Gastroesophageal sphincter (tissue), 4 donors: ENCODE results near the gene CLCN1. TPM values are rescaled to one million over a fixed set of nuclear protein-coding genes. Genes with fewer than 3 reads are reported as not detected.
"Not testable (repeated sequence)": the region's sequence is repeated elsewhere in the genome, so short reads cannot be mapped to it uniquely, and the experiment has no call there.

ENCODE experiments used
- ATAC-seq: fragments of 150-250 bp; one replicate; pipeline ENCODE4 v1.9.1; 2016; ENCODE audit warnings: mild to moderate bottlenecking, moderate library complexity
- H3K27ac ChIP-seq, 4 donors: fragments of 200-600 bp; sonication (generic) in 3 of 4; 1 replicate in 3 of 4; 2 replicates in 1 of 4; pipeline ENCODE4 v1.5.1; 2016 to 2019
- H3K27me3 ChIP-seq: fragments of 200-600 bp; sonication (generic); one replicate; pipeline ENCODE4 v1.5.1; 2019
- H3K36me3 ChIP-seq, 2 donors: fragments of 200-600 bp; sonication (generic); one replicate each; pipeline ENCODE4 v1.5.1; 2019; ENCODE audit warnings: control low read depth in 1 of 2
- H3K4me1 ChIP-seq, 3 donors: fragments of 200-600 bp; sonication (generic); 1 replicate in 2 of 3; 2 replicates in 1 of 3; pipeline ENCODE4 v1.5.1; 2016 to 2019; ENCODE audit warnings: control low read depth in 2 of 3
- H3K4me3 ChIP-seq, 2 donors: fragments of 200-600 bp; sonication (generic); one replicate each; pipeline ENCODE4 v1.5.1; 2019; ENCODE audit warnings: mild to moderate bottlenecking in 1 of 2, moderate library complexity in 1 of 2
- H3K9me3 ChIP-seq, 3 donors: fragments of 200-600 bp; sonication (generic); one replicate each; pipeline ENCODE4 v1.5.1; 2017 to 2019; ENCODE audit warnings: control low read depth in 2 of 3
- EP300 ChIP-seq: sonication (generic); formaldehyde crosslinking; IDR thresholded peaks from one replicate; pipeline ENCODE4 v1.6.1; 2017; ENCODE audit warnings: antibody characterized with exemption, mild to moderate bottlenecking
- POLR2A ChIP-seq, 2 donors: fragments of 450-650 bp; IDR thresholded peaks; one replicate each; pipeline ENCODE4 v1.6.1; 2017; ENCODE audit warnings: antibody characterized with exemption in 2 of 2, mild to moderate bottlenecking in 2 of 2, moderate library complexity in 1 of 2
- POLR2AphosphoS5 ChIP-seq: sonication (generic); formaldehyde crosslinking; IDR thresholded peaks from one replicate; pipeline ENCODE4 v1.6.1; 2017; ENCODE audit warnings: antibody characterized with exemption
- WGBS, 2 donors: methylation state at CpG; one replicate each; pipeline ENCODE4 v1.1.5; 2018; ENCODE audit warnings: low coverage in 1 of 2; 5-methylcytosine and 5-hydroxymethylcytosine counted together
- total RNA-seq, 4 donors: library from RNA; depleted of rRNA; stranded (reverse); fragments of >200 nt; gene quantifications; one replicate each; pipeline ENCODE4 v1.1.0, GENCODE V29; 2016
- TF ChIP-seq, protein P1 (sequence below), 4 experiments: fragments of 200-600 bp in 2 of 4; fragments of 450-650 bp in 2 of 4; sonication (generic) in 1 of 4; IDR thresholded peaks; one replicate each; pipeline ENCODE4 v1.5.1; 2017 to 2019; ENCODE audit warnings: antibody characterized with exemption in 4 of 4, mild to moderate bottlenecking in 2 of 4, moderate library complexity in 2 of 4

Gene CLCN1
- total RNA-seq, 4 donors from 2014 or later = not detected

DNA sequence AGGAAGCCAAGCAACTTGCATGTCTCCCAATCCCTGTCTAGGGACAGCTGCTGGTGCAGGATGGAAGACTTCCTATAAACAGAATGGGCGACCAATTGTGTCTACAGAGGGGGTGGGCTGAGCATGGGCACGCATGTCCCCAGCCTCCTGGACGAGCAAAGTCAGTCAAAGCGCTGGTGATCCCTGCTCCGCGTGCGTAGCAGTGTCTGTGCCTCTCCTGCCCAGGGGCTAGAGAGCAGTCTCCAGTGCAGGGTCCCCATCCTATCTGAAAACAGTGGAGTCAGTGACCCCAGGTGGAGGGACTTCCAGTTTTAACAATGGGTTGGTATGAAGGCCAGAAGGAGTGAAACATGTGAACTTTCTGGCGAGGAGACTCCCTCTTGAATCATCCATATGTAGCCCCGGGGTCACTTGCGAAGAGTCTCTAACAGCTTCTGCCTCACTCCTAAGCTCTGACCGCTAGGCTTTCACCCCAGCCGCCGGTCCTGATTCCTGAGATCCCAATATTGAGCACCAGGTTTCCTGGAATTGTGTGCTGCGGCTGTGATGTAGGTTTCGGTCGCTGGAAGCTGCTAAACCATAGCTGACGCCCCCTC is 28.5 kb upstream of the CLCN1 start:
- 60 to 93% methylated on average over 7 to 8 of the region's 17 CpGs for WGBS, 2 donors
- TF ChIP-seq POLR2A (IDR thresholded peaks at IDR 0.05) (peak in 1 of 2 donors; percentile 13), EP300 (no peak)
- Histone ChIP-seq H3K27me3 (no peaks in the 10 kb centered on the region), H3K36me3 (peaks cover 0 to 10% of the 10 kb centered on the region in 2 donors), H3K27ac (peak overlapping the region; percentile 5 to 92 (median 90)), H3K4me1 (peaks cover 0 to 37% (median 15%) of the 10 kb centered on the region in 3 donors), H3K9me3 (no peaks in the 10 kb centered on the region), H3K4me3 (peak overlapping the region; percentile 54 to 79)
- ATAC-seq = no peak

DNA sequence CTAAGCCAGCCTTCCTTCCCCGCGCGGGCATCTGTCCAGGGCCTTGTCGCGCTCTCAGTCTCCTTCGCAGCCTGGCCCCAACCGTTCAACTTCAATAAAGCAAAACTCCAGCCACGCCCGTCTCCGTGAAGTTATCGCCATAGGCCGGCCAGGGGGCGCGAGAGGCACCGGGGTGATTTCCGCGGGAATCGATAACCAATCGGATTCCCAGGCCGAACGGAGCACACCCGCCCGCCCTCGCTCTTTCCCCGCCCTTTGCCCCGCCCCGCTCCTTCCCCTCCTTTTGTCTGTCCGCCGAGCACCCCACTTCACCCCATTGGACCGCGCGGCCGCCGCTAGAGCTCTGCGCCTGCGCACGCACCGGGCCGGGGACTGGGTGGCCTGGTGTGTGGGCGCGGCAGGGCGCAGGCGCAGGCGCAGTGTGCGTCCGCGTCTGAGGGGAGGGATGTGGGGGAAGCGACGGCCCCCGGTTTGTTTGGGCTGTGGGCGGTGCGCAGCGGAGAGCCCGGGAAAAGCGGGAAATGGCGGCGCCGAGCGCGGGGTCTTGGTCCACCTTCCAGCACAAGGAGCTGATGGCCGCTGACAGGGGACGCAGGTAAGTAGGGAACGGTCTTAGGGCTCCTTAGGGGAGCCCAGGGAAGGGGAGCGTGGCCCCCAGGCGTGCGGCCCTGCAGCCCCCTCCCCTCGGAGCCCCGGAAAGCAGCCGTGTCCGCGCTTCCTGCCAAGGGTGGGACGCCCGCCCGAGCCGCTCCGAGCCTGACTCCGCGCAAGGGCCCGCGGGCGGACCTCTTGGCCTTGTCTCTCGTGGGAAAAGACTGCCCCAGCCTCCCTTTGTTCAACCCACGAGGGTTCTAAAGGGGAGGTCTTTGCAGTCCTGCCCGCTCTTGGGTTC is 27.7 kb upstream of the CLCN1 start, which contains the start of gene CASP2:
TSS of gene CASP2 (plus strand) at position 417 of the 892 bp plus-strand sequence. CDS start at position 522, 105 bp downstream.
- Histone ChIP-seq H3K4me1 (peaks cover 0 to 37% (median 15%) of the 10 kb centered on the region in 3 donors), H3K9me3 (no peaks in the 10 kb centered on the region), H3K27me3 (no peaks in the 10 kb centered on the region), H3K36me3 (peaks cover 0 to 17% of the 10 kb centered on the region in 2 donors), H3K27ac (peak within 1 kb of the TSS; percentile 45 to 92 (median 90)), H3K4me3 (peak within 1 kb of the TSS; percentile 54 to 79)
- 3% methylated on average over 22 of the region's 84 CpGs; no CpG with 5 or more reads in 1 of the 2 donors for WGBS, 2 donors
- peak; percentile 98 for ATAC-seq
- TF ChIP-seq POLR2AphosphoS5 (peak; percentile 64), EP300 (no peak), POLR2A (IDR thresholded peaks at IDR 0.05) (peak; percentile 46 to 64)
- TF ChIP-seq, protein P1, sequence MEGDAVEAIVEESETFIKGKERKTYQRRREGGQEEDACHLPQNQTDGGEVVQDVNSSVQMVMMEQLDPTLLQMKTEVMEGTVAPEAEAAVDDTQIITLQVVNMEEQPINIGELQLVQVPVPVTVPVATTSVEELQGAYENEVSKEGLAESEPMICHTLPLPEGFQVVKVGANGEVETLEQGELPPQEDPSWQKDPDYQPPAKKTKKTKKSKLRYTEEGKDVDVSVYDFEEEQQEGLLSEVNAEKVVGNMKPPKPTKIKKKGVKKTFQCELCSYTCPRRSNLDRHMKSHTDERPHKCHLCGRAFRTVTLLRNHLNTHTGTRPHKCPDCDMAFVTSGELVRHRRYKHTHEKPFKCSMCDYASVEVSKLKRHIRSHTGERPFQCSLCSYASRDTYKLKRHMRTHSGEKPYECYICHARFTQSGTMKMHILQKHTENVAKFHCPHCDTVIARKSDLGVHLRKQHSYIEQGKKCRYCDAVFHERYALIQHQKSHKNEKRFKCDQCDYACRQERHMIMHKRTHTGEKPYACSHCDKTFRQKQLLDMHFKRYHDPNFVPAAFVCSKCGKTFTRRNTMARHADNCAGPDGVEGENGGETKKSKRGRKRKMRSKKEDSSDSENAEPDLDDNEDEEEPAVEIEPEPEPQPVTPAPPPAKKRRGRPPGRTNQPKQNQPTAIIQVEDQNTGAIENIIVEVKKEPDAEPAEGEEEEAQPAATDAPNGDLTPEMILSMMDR (IDR thresholded peaks at IDR 0.05) = peak in 2 of 4 experiments; percentile 42 to 54

- Histone ChIP-seq H3K27me3 (no peaks in the 10 kb centered on the region), H3K4me3 (peak overlapping the region; percentile 54 to 79), H3K9me3 (no peaks in the 10 kb centered on the region), H3K36me3 (peaks cover 0 to 24% of the 10 kb centered on the region in 2 donors), H3K27ac (peak overlapping the region; percentile 45 to 92 (median 90)), H3K4me1 (peaks cover 0 to 37% (median 15%) of the 10 kb centered on the region in 3 donors)
- no peak for TF ChIP-seq POLR2AphosphoS5
- no peak for TF ChIP-seq POLR2A (IDR thresholded peaks at IDR 0.05)
- no peak for TF ChIP-seq EP300
- no peak for ATAC-seq
- WGBS, 2 donors = 0% methylated on average over 7 to 11 of the region's 11 CpGs
Observed at GRCh38 chr7:143288836-143289235, 27.1 kb upstream of the CLCN1 start.

DNA sequence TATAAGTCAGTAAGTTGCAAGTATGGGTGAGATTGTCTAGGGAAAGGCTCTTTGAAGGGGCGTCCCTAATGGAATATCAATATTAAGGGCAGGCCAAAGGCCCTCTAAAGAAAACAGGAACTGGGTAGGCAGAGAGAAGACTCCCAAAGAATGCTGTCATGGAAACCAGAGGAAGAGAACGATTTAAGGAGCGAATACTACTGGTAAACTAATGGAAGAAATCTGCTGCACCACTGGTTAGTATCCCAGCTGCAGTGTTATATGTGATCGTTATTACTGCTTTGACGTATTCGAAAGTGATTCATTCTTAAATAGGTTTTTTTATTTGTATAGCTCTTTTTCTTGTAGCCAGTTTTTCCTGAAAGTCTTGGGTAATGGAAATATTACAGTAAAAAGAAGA is 26.5 kb upstream of the CLCN1 start:
- Histone ChIP-seq H3K4me3 (peak overlapping the region; percentile 54 to 79), H3K27me3 (no peaks in the 10 kb centered on the region), H3K36me3 (peaks cover 2 to 30% of the 10 kb centered on the region in 2 donors), H3K9me3 (no peaks in the 10 kb centered on the region), H3K4me1 (peaks cover 0 to 37% (median 15%) of the 10 kb centered on the region in 3 donors), H3K27ac (peak overlapping the region in 3 of 4 donors; percentile 90 to 92 (median 91))
- WGBS, 2 donors = 18 to 33% methylated on average over 6 of the region's 6 CpGs
- no peak for ATAC-seq
- TF ChIP-seq EP300 = no peak
- TF ChIP-seq POLR2AphosphoS5 = no peak
- TF ChIP-seq, protein P1 (IDR thresholded peaks at IDR 0.05) = no peak
- TF ChIP-seq POLR2A (IDR thresholded peaks at IDR 0.05) = no peak

DNA sequence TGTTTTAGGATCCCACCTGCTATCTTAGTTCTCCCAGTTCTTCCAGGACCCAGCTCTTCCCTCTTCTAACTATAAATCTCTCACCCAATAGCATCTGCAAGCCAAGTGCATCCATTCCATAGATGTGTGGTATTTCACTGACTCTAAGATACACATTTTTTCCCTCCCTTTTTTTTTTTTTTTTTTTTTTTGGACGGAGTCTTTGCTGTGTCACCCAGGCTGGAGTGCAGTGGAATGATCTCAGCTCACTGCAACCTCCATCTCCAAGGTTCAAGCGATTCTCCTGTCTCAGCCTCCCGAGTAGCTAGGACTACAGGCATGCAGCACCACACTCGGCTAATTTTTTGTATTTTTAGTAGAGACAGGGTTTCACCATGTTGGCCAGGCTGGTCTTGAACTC is 26.0 kb upstream of the CLCN1 start:
- ATAC-seq = not testable (repeated sequence)
- 17 to 48% methylated on average over 1 to 3 of the region's 4 CpGs for WGBS, 2 donors

DNA sequence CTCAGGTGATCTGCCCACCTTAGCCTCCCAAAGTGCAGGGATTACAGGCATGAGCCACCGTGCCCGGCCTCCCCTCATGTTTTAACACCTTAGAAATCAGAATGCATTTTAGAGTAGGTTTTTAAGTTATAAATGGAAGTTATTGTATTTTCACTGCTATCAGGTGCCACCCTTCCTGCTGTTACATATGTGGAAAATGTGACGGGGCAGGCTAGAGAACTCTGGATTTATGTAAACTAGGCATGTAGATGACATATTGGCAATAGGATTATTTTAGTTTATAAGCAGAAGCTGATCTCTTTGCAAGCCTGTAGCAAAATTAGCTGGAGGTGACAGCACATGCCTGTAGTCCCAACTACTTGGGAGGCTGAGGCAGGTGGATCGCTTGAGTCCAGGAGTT is 25.6 kb upstream of the CLCN1 start:
- H3K9me3 ChIP-seq = no peaks in the 10 kb centered on the region
- H3K4me3 ChIP-seq = no peak overlapping the region
- no peak for ATAC-seq
- no peak overlapping the region for H3K27ac ChIP-seq
- H3K36me3 ChIP-seq = peaks cover 2 to 38% of the 10 kb centered on the region in 2 donors
- TF ChIP-seq, protein P1 (IDR thresholded peaks at IDR 0.05) = no peak
- no peak for TF ChIP-seq POLR2A (IDR thresholded peaks at IDR 0.05)
- no peak for TF ChIP-seq EP300
- H3K4me1 ChIP-seq = peaks cover 0 to 37% (median 15%) of the 10 kb centered on the region in 3 donors
- 87 to 90% methylated on average over 3 to 4 of the region's 4 CpGs for WGBS, 2 donors
- H3K27me3 ChIP-seq = no peaks in the 10 kb centered on the region

More for the DNA sequence above, 26.0 kb upstream of the CLCN1 start:
- H3K9me3 ChIP-seq, H3K27me3 ChIP-seq: not testable (repeated sequence)
- H3K4me3 ChIP-seq = peak overlapping the region in 1 of 2 donors; percentile 79
- peaks cover 0 to 37% (median 15%) of the 10 kb centered on the region in 3 donors for H3K4me1 ChIP-seq
- H3K27ac ChIP-seq = peak overlapping the region in 1 of 4 donors; percentile 91
- H3K36me3 ChIP-seq = peaks cover 2 to 34% of the 10 kb centered on the region in 2 donors
